Common myeloid progenitor, CD34-positive (primary cell): ENCODE data around the gene ZFYVE1.

Experiments used
- CTCF ChIA-PET: fragments of 350-600 bp; sonication (Branson Sonifier 250); formaldehyde crosslinking; loops from one replicate; lab custom pipeline; 2021; ENCODE audit warnings: antibody characterized with exemption; lab: Charles Lee
- POLR2A ChIA-PET: fragments of 350-600 bp; sonication (Branson Sonifier 250); formaldehyde crosslinking; loops from one replicate; lab custom pipeline; 2021; ENCODE audit warnings: antibody characterized with exemption; lab: Charles Lee
- DNase-seq, 3 donors: peaks; one replicate each; pipeline versions ENCODE4 v3.0.0 to v3.0.0-alpha.2; 2013
- H3K27ac ChIP-seq, 2 experiments: 1 replicate in 1 of 2; 2 replicates in 1 of 2; pipeline ENCODE4 v1.7.0; 2013; ENCODE audit warnings: inconsistent platforms in 2 of 2, low read length in 2 of 2, mild to moderate bottlenecking in 2 of 2, low read depth in 1 of 2, moderate library complexity in 1 of 2; ENCODE audit not compliant: severe bottlenecking in 2 of 2, insufficient read depth in 1 of 2, poor library complexity in 1 of 2
- H3K27me3 ChIP-seq, 5 experiments: replicated peaks in 2 of 5; 1 replicate in 3 of 5; 2 replicates in 2 of 5; pipeline versions ENCODE4 v1.6.1 to v1.7.0; 2013; ENCODE audit warnings: low read length in 4 of 5, mild to moderate bottlenecking in 2 of 5, moderate library complexity in 2 of 5, inconsistent platforms in 1 of 5; ENCODE audit not compliant: insufficient read depth in 5 of 5, control insufficient read depth in 4 of 5
- H3K36me3 ChIP-seq, 4 experiments: 1 replicate in 2 of 4; 2 replicates in 2 of 4; pipeline versions ENCODE4 v1.6.1 to v1.7.0; 2013; ENCODE audit warnings: low read length in 3 of 4, control low read depth in 1 of 4, mild to moderate bottlenecking in 1 of 4; ENCODE audit not compliant: control insufficient read depth in 4 of 4, insufficient read depth in 4 of 4
- H3K4me1 ChIP-seq, 4 experiments: 1 replicate in 3 of 4; 2 replicates in 1 of 4; pipeline versions ENCODE4 v1.6.1 to v1.7.1; 2013; ENCODE audit warnings: low read length in 3 of 4, mild to moderate bottlenecking in 3 of 4, control low read depth in 1 of 4, inconsistent platforms in 1 of 4, moderate library complexity in 1 of 4; ENCODE audit not compliant: control insufficient read depth in 4 of 4, insufficient read depth in 4 of 4; ENCODE audit errors: control extremely low read depth in 1 of 4
- H3K4me3 ChIP-seq, 7 experiments: 1 replicate in 4 of 7; 2 replicates in 3 of 7; pipeline versions ENCODE4 v1.5.1 to v1.7.0; 2013; ENCODE audit warnings: mild to moderate bottlenecking in 7 of 7, low read length in 6 of 7, moderate library complexity in 6 of 7, inconsistent platforms in 2 of 7, low read depth in 2 of 7, control low read depth in 1 of 7; ENCODE audit not compliant: insufficient read depth in 4 of 7, control insufficient read depth in 1 of 7; ENCODE audit errors: extremely low read depth in 1 of 7
- H3K9me3 ChIP-seq, 5 experiments: 1 replicate in 4 of 5; 2 replicates in 1 of 5; pipeline versions ENCODE4 v1.6.1 to v1.7.1; 2013; ENCODE audit warnings: low read length in 4 of 5, mild to moderate bottlenecking in 2 of 5, inconsistent platforms in 1 of 5, low read depth in 1 of 5, moderate library complexity in 1 of 5; ENCODE audit not compliant: control insufficient read depth in 4 of 5, insufficient read depth in 2 of 5; ENCODE audit errors: control extremely low read depth in 1 of 5
- WGBS: methylation state at CpG from one replicate; pipeline ENCODE4 v1.1.5; 2013; ENCODE audit not compliant: insufficient coverage; 5-methylcytosine and 5-hydroxymethylcytosine counted together

The ZFYVE1 gene

DNA sequence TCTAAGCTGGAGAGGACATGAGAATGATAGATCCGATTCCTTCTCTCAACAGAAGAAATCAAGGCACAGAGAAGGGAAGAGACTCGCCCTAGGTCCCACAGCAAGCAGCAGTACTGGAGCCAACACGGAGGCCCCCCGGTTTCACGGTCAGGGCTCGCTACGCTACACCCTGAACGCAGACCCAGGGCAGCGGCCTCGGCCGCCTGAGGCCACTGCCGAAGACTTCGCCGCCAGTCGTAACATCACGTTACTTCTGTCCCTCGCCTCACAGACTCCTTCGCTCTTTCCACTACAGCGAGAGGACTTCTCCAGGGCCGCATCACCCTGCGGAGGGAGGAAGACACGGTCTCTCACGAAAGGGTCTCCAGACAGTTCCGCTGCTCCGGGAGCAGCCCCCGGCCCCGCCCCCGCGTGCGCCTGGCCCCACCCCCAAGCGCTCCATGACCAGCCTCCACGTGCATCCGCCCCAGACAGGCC, 101.1 kb downstream of the ZFYVE1 start:
- no peaks in the 10 kb centered on the region for H3K36me3 ChIP-seq
- no peak for DNase-seq
- whole genome bisulfite sequencing: 8% methylated on average over 17 of the region's 33 CpGs
- no peaks in the 10 kb centered on the region for H3K9me3 ChIP-seq
- CTCF ChIA-PET: interaction anchor here (1.1 to 1.7 kb wide), 3 partner anchors 12 to 411 kb away, joined by 3 to 5 read pairs (median 3); no protein-coding TSS in a partner anchor
- peak overlapping the region in 6 of 7 experiments; percentile 57 to 91 (median 76) for H3K4me3 ChIP-seq
- H3K27me3 ChIP-seq: peaks cover 0 to 1% (median 0%) of the 10 kb centered on the region in 5 experiments
- H3K4me1 ChIP-seq: peaks cover 0 to 18% (median 15%) of the 10 kb centered on the region in 4 experiments
- POLR2A ChIA-PET: no interaction called here
- peak overlapping the region in 1 of 2 experiments; percentile 79 for H3K27ac ChIP-seq

DNA sequence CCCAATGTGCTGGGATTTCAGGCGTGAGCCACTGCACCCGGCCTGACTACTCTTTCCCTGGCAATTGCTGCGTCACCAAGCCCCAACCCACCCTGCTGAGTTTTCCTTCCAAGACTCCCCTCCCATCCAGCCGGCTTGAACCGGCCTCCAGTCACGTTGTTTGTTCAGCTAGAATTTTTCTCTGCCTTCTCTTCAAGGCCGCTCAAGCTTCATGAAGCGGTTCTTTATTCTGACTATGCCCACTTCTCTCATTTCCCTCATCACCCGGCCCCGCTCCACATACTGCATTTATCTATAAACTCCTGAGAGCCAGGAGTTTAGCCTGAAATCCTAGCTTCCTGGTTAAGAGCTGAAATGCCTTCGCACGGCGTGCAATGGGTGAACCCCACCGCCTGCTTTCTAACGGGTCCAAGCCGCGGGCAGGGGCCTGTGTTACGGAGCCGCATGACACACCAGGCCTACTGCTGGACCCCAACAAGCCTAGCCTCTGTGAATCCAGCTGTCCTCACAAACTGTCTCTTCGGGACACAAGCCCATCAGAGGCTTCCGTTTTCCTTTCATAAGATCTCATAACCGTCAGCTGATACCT, 101.6 kb downstream of the ZFYVE1 start:
- peaks cover 0 to under 1% (median 0%) of the 10 kb centered on the region in 5 experiments for H3K9me3 ChIP-seq
- no peak for DNase-seq
- peaks cover 0 to 3% (median 0%) of the 10 kb centered on the region in 5 experiments for H3K27me3 ChIP-seq
- peak overlapping the region in 1 of 2 experiments; percentile 79 for H3K27ac ChIP-seq
- H3K4me3 ChIP-seq: peak overlapping the region in 3 of 7 experiments; percentile 57 to 91 (median 65)
- H3K4me1 ChIP-seq: peaks cover 0 to 18% (median 15%) of the 10 kb centered on the region in 4 experiments
- ChIA-PET CTCF (interaction anchor here (0.6 to 1.7 kb wide), 4 partner anchors 11 to 411 kb away, joined by 3 to 5 read pairs (median 3); no protein-coding TSS in a partner anchor), POLR2A (no interaction called here)
- H3K36me3 ChIP-seq: no peaks in the 10 kb centered on the region
- 93% methylated on average over 21 of the region's 22 CpGs for whole genome bisulfite sequencing

DNA sequence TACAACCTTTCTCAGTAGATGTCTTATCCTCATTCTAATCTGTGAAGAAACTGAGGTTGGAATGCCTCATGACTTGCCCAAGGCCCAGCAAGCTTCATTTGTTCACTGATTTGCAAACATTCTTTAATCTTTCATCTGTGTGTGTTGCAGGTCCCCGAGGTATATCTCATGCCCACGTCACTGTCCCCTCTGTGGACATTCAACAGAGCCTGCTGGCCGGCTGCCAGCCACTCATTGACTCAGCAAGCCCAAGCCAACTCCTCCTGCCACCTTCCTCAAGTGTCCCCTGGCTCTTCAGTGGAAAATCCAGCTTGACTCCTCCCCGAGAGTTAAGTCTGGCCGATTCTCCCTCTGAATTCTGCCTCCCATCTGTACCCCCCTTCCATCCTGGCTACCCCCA, 102.6 kb downstream of the ZFYVE1 start:
- no peaks in the 10 kb centered on the region for H3K36me3 ChIP-seq
- H3K27ac ChIP-seq: no peak overlapping the region
- peaks cover 0 to 18% (median 15%) of the 10 kb centered on the region in 4 experiments for H3K4me1 ChIP-seq
- H3K4me3 ChIP-seq: no peak overlapping the region
- peaks cover 0 to 2% (median 0%) of the 10 kb centered on the region in 5 experiments for H3K9me3 ChIP-seq
- no peak for DNase-seq
- ChIA-PET POLR2A (interaction anchor here (0.6 kb wide), 1 partner anchor 1535 kb away, joined by 4 read pairs; no protein-coding TSS in a partner anchor), CTCF (interaction anchor here (1.7 kb wide), 1 partner anchor 410 kb away, joined by 5 read pairs; no protein-coding TSS in a partner anchor)
- H3K27me3 ChIP-seq: peaks cover 0 to 6% (median 3%) of the 10 kb centered on the region in 5 experiments
- WGBS: 75% methylated on average over 4 of the region's 5 CpGs

DNA sequence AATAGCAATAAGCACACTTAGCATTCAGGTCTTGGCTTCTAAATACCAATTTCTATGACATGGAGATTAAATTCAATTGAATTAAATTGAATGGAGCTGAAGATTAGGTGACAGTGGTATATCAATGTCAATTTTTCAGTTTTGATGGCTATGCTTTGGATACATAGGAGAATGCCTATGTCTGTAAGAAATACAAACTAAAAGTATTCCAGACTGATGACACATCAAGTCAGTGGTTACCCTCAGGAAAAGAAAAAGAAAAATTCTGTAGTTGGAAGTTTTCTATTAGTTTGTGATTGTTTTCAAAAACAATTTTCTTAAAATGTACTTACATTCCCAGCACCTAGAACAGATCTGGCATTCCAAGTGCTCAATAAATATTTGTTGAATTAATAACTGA, 105.5 kb downstream of the ZFYVE1 start:
- ChIA-PET CTCF (interaction anchor here (1.0 kb wide), 1 partner anchor 17 kb away, joined by 3 read pairs; no protein-coding TSS in a partner anchor), POLR2A (no interaction called here)
- DNase-seq: no peak
- Histone ChIP-seq H3K36me3 (no peaks in the 10 kb centered on the region), H3K9me3 (peaks cover 0 to 2% (median 0%) of the 10 kb centered on the region in 5 experiments), H3K4me3 (no peak overlapping the region), H3K27ac (no peak overlapping the region), H3K4me1 (peaks cover 0 to 7% (median 5%) of the 10 kb centered on the region in 4 experiments), H3K27me3 (peaks cover 2 to 18% (median 7%) of the 10 kb centered on the region in 5 experiments)

DNA sequence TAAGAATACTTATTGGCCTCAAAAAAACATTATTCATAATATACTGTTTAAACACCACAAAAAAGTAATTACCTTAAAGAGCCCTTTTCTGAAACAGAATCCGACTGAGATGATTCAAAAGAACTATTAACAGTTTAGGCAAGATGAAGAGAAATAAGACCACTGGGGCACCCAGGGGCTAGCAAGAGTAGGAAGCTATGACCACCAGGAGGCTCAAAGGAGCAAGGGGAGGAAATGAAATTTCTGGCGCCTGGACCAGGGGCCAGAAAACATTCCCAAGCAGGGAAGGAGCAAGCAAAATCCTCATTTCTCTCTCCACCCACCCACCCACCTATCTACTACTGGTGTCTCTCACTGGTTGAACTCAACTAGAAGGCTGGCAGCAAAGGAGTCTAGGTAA, 106.9 kb downstream of the ZFYVE1 start:
- Histone ChIP-seq H3K27me3 (peaks cover 2 to 18% (median 7%) of the 10 kb centered on the region in 5 experiments), H3K4me3 (no peak overlapping the region), H3K4me1 (no peaks in the 10 kb centered on the region), H3K9me3 (peaks cover 0 to 2% (median 0%) of the 10 kb centered on the region in 5 experiments), H3K27ac (no peak overlapping the region), H3K36me3 (no peaks in the 10 kb centered on the region)
- 100% methylated on average over 1 of the region's 2 CpGs for WGBS
- no peak for DNase-seq
- ChIA-PET CTCF (interaction anchor here (1.5 kb wide), 1 partner anchor 11 kb away, joined by 5 read pairs; no protein-coding TSS in a partner anchor), POLR2A (interaction anchor here (0.6 kb wide), 1 partner anchor 12 kb away, joined by 3 read pairs; no protein-coding TSS in a partner anchor)
